ENCODE results near the gene FTHL17.

- TF ChIP-seq ZNF274 (IDR thresholded peaks at IDR 0.05; ENCODE audit: low read depth, low read length) (no peak), YY1 (IDR thresholded peaks at IDR 0.05; ENCODE audit: insufficient read depth, insufficient read length) (no peak), SUZ12 (IDR thresholded peaks at IDR 0.05; ENCODE audit: extremely low read depth, insufficient read depth, insufficient read length) (no peak)
Observed at GRCh38 chrX:31060016-31060415, 11.8 kb downstream of the FTHL17 start.

All from NT2/D1 (cell line).